ENCODE results near the gene PTGIR.

DNA sequence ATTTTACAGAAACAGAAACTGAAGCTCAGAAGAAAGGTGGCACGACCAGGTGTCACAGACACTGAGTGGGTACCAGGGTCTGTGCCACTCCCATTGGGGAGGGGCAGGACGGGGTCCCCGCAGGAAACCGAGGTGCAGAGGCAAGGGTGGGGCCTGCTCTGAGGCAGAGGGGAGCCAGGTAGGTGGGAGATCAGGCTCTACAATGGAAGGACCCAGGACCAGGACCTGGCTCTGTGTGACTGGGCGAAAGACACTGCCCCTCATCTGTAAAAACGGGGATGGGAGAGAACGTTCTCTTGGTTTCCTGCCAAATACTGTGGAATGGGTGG is 2.8 kb downstream of the PTGIR start:
- TF ChIP-seq, protein P1, sequence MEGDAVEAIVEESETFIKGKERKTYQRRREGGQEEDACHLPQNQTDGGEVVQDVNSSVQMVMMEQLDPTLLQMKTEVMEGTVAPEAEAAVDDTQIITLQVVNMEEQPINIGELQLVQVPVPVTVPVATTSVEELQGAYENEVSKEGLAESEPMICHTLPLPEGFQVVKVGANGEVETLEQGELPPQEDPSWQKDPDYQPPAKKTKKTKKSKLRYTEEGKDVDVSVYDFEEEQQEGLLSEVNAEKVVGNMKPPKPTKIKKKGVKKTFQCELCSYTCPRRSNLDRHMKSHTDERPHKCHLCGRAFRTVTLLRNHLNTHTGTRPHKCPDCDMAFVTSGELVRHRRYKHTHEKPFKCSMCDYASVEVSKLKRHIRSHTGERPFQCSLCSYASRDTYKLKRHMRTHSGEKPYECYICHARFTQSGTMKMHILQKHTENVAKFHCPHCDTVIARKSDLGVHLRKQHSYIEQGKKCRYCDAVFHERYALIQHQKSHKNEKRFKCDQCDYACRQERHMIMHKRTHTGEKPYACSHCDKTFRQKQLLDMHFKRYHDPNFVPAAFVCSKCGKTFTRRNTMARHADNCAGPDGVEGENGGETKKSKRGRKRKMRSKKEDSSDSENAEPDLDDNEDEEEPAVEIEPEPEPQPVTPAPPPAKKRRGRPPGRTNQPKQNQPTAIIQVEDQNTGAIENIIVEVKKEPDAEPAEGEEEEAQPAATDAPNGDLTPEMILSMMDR (IDR thresholded peaks at IDR 0.05) = no peak
- no peak for TF ChIP-seq POLR2A (IDR thresholded peaks at IDR 0.05)

Data from lower leg skin (tissue), 3 donors.